Midbrain (tissue), 1 donor: ENCODE measurements around the gene FN3KRP.

Experiments used
- DNase-seq: peaks from one replicate; lab custom pipeline; 2025; lab: John Stamatoyannopoulos, UW

The FN3KRP gene

GRCh38 chr17:82687871-82688270, 28.6 kb upstream of the FN3KRP start:
- no peak for DNase-seq

- DNase-seq = no peak
These were observed 27.4 kb upstream of the FN3KRP start for GRCh38 chr17:82689077-82689476.

- peak; percentile 69 for DNase-seq
These were observed 25.6 kb upstream of the FN3KRP start for GRCh38 chr17:82690786-82691489.

- no peak for DNase-seq
These were observed 24.8 kb upstream of the FN3KRP start for GRCh38 chr17:82691714-82692113.

- DNase-seq = no peak
These were observed 24.2 kb upstream of the FN3KRP start for GRCh38 chr17:82692268-82692667.

GRCh38 chr17:82693168-82693867, 23.2 kb upstream of the FN3KRP start:
- no peak for DNase-seq

GRCh38 chr17:82694647-82695046, 21.9 kb upstream of the FN3KRP start:
- DNase-seq = no peak

GRCh38 chr17:82696259-82696658, 20.2 kb upstream of the FN3KRP start:
- no peak for DNase-seq

- no peak for DNase-seq
These were observed 19.3 kb upstream of the FN3KRP start for GRCh38 chr17:82696916-82697807.

GRCh38 chr17:82697808-82698064, 18.8 kb upstream of the FN3KRP start:
- DNase-seq = no peak

GRCh38 chr17:82698065-82698973, 18.2 kb upstream of the FN3KRP start, which contains the start of gene RAB40B:
TSS of gene RAB40B (minus strand) at chr17:82698698. CDS start at chr17:82698596, 102 bp downstream.
- peak; percentile 99 for DNase-seq

GRCh38 chr17:82698974-82699442, 17.5 kb upstream of the FN3KRP start:
- no peak for DNase-seq

- no peak for DNase-seq
These were observed 17.0 kb upstream of the FN3KRP start for GRCh38 chr17:82699551-82699950.

- DNase-seq = no peak
These were observed 14.1 kb upstream of the FN3KRP start for GRCh38 chr17:82702231-82702927.

GRCh38 chr17:82703036-82703745, 13.3 kb upstream of the FN3KRP start:
- DNase-seq = no peak

GRCh38 chr17:82703935-82704865, 12.3 kb upstream of the FN3KRP start:
- no peak for DNase-seq

- no peak for DNase-seq
These were observed 11.6 kb upstream of the FN3KRP start for GRCh38 chr17:82704886-82705285.

- no peak for DNase-seq
These were observed 10.8 kb upstream of the FN3KRP start for GRCh38 chr17:82705756-82706155.

- no peak for DNase-seq
These were observed 7.4 kb upstream of the FN3KRP start for GRCh38 chr17:82709024-82709675.
